HuH-7 (cell line): ENCODE results near the gene PDZD7.

Experiments
- DNase-seq: peaks from one replicate; pipeline ENCODE4 v3.0.0; 2011; ENCODE audit warnings: low spot score

Gene PDZD7

DNA sequence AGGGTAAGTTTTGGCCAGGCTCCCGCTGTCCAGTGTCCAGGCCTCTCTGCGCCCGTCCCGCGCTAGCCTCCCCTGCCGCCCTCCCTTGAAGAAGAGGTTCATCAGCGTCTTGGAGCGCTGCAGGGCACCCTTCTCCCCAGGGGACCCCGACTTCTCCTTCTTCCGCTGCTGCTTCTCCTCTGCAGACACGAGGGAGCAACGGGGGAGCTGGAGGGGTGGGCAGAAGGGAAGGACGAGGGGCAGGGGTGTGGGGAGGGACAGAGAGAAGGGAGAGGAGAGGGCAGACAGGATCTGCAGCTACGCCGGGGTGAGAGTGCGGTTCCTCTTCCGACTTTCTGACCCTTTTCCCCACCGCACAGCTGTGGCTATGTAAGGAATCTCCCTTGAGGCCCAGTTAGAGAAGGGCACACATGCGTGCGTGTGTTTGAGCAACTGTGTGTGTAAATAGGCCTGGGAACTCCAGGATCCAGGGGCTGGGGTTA, 12.8 kb downstream of the PDZD7 start:
- DNase-seq, result no peak

DNA sequence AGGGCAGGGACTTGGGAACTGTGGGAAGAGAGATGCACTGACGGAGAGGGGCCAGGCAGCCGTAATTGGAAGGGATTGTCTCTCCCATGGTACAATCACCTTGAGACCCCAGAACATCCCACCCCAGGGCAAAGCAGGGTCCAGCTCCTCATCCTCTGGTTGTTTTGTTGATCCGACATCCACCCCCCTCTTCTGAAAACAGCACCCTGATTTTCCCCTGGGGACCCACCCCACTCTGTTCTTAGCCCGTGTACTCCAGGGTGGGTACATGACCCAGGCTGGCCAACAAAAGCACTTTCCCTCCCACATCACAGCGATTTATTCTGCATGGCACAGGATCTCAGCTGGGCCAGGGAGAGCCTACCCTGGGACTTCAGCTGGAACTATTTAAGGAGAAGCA, 14.1 kb downstream of the PDZD7 start:
- no peak for DNase-seq

DNA sequence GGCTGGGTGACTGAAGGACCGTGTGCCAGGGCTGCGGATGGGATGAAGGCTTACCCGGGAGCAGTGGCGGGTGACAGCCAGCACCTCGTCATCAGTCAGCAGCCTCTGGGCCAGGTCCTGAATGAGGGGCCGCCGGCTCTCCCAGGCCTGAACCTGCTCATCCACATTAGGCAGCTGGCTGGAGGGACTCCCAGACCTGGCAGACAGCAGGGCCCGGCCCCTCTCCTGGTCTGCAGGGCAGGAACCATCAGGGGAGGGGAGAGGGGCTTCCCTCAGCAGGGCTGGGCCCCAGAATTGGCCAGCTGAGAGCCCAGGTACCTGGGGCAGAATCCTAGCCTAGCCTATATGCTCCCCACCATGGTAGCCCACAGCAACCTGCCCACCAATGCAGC, 15.4 kb downstream of the PDZD7 start:
- DNase-seq, result no peak

DNA sequence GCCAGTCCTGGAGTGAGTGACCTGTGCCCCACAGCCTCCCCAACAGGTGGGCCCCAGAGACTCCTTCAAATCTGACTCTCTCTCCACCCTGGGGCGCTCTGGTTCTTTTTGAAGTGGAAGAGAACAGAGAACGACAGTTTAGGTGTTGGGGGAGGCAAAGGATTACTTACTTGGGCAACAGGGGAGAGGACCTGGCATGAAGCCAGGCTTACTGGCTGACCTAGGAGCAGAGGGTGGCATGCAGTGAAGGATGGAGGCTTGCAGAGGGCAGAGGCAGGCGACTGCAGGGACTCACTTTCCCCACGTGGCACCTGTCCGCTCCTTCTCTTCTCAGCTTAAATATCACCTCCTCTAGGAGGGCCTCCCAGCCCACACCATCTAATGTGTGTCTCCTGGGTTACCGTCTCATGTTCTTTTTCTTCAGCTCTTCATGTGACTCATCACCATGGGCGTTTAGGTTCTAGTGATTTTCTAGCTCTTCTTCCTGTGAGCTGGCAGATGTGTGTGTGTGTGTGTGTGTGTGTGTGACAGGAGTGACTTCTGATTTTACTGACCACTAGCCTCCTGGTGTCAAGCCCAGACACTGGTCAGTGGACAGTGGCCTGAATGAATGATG, 15.9 kb downstream of the PDZD7 start:
- DNase-seq, result no peak

DNA sequence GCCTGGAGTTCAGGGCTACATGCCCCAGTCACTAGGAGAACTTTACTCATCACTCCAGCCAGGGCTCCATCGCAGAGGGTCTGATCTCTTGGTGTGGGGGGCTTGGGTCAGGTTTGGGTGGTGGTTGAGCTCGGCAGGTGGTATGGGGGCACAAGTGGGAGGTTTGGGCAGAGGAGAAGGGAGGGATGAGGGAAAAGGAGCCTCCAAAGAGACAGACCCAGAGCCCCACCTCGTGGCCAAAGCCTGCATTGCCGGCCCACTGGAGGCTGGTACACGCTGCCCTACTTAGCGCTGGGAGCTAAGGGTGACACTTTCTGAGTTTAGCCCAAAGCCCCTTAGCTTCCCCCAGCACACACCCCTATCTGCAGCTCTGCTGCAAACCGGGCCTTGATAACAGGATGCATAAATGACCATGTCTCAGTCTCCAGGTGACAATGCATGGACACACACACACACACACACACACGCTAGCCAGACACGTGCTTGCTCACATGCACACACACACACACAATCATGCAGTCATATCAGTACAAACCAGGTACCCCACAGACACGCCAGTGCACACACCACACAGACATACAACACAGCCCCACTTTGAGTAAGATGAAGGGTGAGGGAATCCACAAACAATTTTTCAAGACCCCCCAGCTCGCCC, 16.6 kb downstream of the PDZD7 start:
- DNase-seq, result peak; percentile 83

DNA sequence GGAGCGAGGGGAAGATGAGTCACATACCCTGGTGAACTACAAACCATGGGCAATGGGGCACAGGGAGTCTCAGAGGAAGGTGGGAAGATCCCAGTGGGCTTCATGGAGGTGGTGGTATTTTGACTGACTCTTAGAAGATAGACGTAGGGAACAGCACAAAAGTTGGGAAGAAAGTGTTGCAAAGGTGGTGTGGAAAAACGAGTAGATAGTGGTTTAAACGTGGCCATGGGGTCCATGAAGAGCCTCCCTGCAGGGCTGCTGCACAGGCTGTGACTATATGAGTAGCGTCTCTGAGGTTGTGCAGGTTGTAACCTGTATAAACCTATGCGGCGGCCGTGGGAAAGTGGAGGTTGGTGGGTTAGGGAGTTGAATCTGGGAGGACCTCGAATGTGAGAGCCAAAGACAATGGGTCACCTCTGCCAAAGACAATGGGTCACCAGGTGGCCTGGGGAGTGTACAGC, 17.5 kb downstream of the PDZD7 start:
- no peak for DNase-seq

DNA sequence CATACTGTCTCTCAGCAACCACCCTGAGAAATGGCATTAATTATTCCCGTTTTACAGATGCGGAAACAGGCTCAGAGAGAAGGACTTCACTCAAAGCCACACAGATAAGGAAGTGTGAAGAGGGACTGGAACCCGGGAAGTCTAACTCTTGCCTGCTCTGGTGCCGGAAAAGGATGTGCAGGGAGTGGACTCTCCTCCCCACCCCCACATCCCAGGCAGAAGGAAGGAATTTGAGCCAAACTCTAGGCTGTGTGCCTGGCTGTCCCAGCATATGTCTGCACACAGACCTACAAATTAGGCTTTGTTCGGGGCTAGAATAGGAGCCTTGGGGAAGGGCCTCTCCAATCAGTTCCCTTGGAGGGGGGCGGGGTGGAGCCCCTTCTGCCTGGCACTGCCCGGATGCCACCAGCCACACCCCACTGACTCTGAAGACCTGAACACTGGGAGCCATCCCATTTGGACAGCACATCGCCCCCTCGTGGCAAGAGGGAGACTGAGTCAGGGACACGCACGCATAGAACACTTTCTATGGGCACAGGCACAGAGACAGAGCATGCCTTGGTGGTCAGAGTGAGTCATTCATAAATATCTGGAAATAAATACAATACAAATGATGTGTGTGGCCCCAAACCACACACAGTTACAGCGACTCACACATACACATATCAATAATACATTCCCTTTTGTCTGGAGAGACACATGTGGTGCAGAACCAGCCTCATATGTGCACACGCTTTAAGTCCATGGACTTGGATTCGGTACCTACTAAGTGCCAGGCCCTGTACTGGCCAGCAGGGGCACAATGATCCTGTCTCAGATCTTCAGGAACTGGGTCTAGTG, 18.2 kb downstream of the PDZD7 start:
- DNase-seq, result peak; percentile 76

DNA sequence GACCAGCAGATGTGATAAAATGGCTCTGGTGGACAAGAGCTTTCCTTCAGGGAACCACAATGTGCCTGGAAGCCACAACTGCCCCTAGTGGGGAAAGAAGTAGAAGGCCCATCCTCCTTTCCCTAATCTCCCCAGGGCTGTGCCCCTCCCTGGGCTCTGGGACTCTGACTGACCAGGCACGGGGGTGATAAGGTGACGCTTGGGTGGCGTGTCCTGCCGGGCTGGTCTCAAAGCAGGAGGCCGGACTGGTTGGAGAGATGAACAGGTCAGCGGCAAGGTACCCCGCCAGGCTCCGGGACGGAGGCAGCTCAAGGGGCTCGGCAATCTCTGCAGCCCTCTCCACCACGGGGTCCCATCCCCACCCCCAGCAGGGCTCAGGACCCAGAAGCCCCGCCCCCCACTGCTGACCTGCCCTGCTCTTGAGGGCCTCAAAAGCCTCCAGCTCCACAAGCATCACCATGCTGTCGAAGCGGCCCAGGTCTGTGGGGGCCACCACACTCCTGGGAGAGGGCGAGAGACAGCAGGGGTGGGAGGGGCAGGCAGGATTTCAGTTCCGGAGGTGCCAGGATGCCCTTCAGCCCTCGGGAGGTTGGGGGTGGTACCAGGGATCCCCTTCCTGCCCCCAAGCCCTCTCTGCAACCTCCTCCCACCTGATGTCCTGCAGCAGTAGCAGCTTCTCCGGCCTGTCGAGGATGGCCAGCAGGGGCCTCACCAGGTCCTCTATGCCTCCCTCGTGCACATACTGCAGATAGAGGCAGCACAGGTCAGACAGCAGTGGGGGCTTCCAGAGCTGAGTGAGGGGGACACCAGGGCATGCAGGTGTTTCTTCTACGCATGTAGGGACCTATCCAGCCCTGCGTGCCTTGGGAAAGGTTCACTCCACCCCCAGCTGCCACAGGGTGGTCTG, 19.2 kb downstream of the PDZD7 start:
- peak; percentile 79 for DNase-seq

DNA sequence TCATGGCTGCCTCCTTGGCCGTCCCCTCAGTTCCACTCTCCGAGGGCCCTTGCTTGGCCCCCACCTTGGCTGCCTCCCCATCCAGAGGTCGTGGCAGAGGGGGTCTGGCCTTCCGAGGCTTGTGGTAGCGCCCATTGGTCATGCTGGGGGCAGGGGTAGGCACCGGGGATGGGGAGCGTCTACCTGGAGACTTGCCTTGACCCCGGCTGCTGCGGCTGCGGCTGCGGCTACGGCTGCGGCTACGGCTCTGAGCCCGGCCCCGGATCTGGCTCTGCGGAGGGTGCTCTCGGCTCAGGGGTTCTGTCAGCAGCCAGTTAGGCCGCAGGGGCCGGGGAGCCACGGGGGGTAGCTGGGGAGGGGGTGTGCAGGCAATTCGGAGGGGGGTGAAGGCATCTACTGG, 20.6 kb downstream of the PDZD7 start:
- no peak for DNase-seq

DNA sequence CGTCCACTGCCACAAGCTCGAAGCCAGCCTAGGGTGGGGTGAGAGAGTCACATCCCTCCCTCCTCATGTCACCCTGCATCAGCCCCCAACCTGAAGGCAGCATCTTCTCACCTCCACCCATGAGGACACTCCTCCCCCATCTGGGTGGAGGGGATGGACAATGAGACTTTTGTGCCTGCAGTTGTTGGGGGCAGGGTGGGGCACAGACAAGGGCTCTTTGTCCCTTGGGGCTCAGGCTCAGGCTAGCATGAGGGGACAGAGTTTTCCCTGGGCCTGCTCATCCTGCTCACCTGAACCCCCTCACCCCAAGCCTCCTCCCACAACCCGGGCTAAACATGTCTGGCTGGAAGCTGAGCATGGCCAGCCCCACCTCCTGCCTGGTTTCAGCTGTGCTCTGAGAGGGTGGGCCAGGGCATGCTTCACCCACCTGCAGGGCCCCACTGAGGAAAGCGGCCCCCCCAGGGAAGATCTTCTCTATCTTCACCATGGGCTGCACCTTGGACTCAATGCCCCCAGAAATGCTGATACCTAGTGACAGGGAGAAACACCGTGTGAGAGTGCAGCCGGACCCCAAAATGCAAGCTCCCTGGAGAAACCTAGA, 22.0 kb downstream of the PDZD7 start:
- DNase-seq, result no peak

DNA sequence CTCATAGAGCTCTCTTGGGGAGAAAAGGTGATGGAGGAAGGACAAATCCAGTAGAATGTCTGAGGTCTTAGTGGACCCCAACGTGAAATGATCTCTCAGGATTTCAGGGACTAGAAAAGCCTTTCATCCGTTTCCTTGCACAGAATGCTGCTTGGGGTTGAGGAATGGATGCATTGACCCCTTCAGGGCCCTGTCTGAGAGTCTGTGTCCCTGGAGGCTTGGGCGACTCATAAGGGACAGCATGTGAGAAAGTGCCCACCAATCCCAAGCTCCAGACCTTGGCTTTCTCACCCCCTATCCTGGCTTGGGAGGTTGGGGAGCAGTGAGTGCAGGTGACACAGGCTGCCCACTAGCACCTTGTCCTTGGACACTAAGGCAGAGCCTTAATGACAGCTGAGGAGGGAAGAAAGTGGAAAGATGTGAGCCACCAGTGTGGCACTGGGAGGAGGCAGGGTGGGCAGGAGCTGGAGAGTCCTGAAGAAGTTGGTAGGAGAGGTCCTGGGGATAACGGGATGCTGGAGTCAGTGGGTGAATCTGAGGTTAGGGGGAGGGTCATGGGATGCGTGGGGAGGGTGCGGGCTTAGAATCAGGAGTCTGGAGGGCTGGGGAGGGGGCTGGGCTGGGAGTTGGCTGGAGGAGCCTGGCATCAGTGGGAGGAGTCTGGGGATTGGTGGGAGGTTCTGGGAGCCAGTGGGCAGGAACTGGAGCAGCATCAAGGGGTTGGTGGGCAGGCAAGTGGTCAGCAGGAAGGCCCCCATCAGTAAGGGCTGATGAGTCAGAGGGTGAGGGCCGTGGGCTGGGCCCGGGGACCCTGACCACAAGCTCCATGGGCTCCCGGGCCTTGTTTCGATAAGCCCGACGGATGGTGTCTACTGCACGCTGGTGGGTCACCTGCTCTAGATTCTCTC, 22.8 kb downstream of the PDZD7 start:
- no peak for DNase-seq

DNA sequence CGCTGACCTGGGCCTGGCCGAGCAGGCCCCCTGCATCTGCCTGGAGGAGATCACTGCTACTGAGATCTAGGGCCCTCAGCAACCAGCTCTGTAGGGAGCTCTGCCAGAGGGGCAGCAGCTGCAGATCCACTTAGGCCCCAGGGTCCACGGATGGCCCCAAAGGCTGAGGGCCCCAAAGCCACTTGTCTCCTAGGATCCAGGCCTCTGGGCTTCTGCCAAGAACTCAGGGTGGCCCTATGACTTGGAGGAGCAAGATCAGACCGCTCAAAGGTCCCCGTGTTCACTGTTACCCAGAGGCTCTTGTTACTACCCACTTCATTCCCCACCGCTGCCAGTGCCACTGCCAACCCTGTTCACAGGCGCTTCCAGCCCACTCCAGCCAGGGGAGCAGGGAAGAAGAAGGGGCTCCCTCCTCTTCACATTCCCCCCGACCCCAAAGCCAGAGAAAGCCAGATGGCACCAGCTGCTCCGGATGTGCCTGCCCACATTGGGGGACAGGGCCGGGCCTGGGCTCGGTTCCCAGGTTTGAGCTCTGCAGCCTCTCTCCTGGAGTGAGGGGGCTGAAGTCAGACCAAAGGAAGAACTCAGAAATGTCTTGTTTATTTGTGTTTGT, 23.7 kb downstream of the PDZD7 start:
- DNase-seq, result no peak

DNA sequence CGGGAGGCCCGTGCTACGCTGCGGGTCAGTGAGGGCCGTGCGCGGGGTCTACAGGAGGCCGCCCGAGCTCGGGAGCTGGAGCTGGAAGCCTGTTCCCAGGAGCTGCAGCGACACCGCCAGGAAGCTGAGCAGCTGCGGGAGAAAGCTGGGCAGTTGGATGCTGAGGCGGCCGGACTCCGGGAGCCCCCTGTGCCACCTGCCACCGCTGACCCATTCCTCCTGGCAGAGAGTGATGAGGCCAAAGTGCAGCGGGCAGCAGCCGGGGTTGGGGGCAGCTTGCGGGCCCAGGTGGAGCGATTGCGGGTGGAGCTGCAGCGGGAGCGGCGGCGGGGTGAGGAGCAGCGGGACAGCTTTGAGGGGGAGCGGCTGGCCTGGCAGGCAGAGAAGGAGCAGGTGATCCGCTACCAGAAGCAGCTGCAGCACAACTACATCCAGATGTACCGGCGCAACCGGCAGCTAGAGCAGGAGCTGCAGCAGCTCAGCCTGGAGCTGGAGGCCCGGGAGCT, 24.3 kb downstream of the PDZD7 start:
- DNase-seq, result no peak

DNA sequence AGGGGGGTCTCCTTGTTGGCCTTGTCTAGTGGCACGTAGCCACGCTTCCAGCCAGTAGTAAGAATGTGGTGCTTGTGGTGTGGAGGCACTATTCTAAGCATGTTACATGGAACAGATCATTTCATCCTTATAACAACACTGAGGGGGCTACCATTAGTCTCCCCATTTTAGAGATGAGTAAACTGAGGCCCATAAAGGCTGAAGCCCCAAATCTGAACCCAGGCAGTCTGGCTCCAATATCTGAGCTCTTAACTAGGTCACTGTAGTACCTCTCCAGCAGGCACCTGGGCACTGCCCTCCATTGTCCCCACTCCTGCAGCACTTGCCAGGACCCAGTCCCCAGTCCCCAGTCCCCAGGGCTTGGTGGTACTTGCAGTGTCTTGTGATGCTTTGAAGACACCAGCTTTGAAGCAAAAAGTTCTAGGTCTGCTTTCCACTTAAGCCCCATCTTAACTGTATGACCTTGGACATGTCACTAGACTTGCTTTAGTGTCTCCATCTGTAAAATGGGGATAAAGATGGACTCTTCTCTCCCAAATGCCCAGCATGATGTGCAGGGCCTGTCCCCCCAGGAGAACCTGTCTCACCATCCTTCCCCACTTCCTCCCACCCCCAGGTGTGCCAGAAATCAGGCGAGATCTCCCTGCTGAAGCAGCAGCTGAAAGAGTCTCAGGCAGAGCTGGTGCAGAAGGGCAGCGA, 24.9 kb downstream of the PDZD7 start:
- DNase-seq, result no peak

DNA sequence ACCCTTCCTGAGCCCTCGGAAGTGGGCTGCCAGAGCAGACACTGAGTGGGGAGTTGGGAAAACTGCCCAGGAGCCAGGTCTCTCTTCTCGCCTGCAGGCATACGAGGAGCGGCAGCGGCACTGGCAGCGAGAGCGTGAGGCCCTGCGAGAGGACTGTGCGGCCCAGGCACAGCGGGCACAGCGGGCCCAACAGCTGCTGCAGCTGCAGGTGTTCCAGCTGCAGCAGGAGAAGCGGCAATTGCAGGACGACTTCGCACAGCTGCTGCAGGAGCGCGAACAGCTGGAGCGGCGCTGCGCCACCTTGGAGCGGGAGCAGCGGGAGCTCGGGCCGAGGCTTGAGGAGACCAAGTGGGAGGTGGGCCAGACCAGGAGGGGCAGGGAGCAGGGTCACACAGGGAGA, 25.6 kb downstream of the PDZD7 start:
- no peak for DNase-seq

DNA sequence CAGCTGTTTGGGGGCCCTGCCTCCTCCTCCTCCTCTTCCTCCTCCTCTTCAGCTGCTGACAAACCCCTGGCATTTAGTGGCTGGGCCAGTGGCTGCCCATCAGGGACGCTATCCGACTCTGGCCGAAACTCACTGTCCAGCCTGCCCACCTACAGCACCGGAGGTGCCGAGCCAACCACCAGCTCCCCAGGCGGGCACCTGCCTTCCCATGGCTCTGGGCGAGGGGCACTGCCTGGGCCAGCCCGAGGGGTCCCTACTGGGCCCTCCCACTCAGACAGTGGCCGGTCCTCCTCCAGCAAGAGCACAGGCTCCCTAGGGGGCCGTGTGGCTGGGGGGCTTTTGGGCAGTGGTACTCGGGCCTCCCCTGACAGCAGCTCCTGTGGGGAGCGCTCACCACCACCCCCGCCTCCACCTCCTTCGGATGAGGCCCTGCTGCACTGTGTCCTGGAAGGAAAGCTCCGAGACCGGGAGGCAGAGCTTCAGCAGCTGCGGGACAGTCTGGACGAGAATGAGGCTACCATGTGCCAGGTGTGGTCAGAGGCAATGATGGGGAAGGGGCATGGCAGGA, 27.2 kb downstream of the PDZD7 start:
- DNase-seq, result no peak

DNA sequence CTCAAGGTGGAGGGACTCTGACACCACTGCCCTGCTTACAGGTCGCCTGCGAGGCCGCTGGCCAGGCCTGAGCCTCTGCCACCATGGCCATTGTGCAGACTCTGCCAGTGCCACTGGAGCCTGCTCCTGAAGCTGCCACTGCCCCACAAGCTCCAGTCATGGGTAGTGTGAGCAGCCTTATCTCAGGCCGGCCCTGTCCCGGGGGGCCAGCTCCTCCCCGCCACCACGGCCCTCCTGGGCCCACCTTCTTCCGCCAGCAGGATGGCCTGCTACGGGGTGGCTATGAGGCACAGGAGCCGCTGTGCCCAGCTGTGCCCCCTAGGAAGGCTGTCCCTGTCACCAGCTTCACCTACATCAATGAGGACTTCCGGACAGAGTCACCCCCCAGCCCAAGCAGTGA, 28.5 kb downstream of the PDZD7 start:
- no peak for DNase-seq

DNA sequence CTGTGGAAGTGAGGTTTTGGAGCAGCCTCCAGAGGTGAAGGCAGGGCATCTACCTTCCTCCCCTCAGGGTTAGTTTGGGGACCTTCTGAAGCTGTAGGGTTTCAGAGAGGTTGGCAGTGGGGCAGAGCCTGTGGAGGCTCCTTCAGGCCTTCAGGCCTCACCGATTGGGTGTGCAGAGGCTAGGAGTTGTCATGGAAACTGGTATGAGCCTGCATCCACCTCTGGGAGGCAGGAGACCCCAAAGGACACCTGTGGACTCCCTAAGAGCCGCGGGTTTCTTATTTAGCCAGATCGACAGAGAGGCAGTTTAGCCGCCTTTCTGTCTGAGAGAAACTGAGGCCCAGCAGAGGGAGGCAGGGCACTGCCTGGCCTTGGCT, 29.3 kb downstream of the PDZD7 start:
- no peak for DNase-seq
